Thyroid gland (tissue), 4 donors: ENCODE measurements around the gene IL25.

ENCODE experiments used
- POLR2A ChIP-seq, 2 donors: fragments of 450-650 bp; IDR thresholded peaks; one replicate each; pipeline ENCODE4 v1.6.1; 2017; ENCODE audit warnings: antibody characterized with exemption in 2 of 2, mild to moderate bottlenecking in 2 of 2, moderate library complexity in 1 of 2
- TF ChIP-seq, protein P1 (sequence below), 6 experiments: fragments of 200-600 bp in 3 of 6; fragments of 450-650 bp in 3 of 6; sonication (generic) in 3 of 6; IDR thresholded peaks; one replicate each; pipeline ENCODE4 v1.5.1; 2016 to 2019; ENCODE audit warnings: antibody characterized with exemption in 6 of 6, mild to moderate bottlenecking in 2 of 6, inconsistent platforms in 1 of 6, moderate library complexity in 1 of 6

DNA sequence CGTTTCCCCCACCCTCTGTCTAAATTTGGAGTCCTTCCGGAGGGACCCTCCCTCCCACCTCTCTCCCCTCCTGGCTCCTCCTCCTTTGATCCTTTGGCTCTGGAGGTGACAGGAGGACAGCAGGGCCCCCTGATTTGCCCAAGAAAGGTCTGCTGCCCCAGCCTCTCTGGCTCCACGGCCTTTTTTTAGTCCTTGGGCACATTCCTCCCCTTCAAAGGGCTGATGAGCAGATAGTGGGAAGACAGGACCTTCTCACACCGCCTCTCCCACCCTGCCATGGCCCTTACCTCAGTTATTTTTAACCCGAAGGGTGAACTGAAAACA is 35.7 kb downstream of the IL25 start:
- TF ChIP-seq, protein P1, sequence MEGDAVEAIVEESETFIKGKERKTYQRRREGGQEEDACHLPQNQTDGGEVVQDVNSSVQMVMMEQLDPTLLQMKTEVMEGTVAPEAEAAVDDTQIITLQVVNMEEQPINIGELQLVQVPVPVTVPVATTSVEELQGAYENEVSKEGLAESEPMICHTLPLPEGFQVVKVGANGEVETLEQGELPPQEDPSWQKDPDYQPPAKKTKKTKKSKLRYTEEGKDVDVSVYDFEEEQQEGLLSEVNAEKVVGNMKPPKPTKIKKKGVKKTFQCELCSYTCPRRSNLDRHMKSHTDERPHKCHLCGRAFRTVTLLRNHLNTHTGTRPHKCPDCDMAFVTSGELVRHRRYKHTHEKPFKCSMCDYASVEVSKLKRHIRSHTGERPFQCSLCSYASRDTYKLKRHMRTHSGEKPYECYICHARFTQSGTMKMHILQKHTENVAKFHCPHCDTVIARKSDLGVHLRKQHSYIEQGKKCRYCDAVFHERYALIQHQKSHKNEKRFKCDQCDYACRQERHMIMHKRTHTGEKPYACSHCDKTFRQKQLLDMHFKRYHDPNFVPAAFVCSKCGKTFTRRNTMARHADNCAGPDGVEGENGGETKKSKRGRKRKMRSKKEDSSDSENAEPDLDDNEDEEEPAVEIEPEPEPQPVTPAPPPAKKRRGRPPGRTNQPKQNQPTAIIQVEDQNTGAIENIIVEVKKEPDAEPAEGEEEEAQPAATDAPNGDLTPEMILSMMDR (IDR thresholded peaks at IDR 0.05): no peak
- no peak for TF ChIP-seq POLR2A (IDR thresholded peaks at IDR 0.05)
